Measurements from ENCODE around the gene UBE2D2.
"Not testable (repeated sequence)": the region's sequence is repeated elsewhere in the genome, so short reads cannot be mapped to it uniquely, and the experiment has no call there.

The UBE2D2 gene

DNA sequence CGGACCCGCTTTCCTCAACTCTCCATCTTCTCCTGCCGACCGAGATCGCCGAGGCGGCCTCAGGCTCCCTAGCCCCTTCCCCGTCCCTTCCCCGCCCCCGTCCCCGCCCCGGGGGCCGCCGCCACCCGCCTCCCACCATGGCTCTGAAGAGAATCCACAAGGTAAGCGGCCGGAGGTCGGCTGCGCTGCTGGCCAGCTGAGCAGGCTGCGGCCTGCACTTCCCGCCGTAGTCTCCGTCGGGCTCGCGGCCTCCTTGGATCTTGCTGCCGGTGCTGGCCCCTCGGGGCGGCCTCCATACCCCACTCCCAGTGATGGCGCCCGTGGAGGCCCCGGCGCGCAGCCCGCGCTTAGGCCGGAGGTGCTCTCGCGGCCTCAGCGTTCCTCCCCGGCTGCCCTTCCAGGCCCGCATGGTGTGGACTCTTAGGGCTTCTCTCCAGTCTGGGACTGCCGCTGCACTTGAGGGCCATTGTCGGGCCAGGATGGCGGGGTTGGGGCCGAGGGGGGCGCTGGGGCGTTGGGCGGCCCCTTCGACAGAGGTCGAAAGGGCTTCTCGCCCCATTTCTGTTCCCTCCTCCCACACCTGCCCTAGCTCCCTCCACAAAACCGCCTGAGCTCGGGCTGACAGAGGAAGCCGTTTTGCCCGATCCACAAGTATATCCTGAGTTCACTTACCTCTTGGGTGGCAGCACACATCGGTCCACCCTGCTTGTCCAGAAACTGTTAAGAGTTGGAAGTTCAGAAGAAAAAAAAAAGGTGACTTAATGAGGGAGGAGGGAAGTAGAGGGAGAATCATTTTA, 714 bp downstream of the UBE2D2 start:
- Mint-ChIP-seq H3K36me3 (ENCODE audit: low read depth) (peaks cover 33% of the 10 kb centered on the region), H3K27ac (peak overlapping the region; percentile 96), H3K4me3 (peak overlapping the region; percentile 99), H3K27me3 (ENCODE audit: low read depth) (no peaks in the 10 kb centered on the region), H3K9me3 (no peaks in the 10 kb centered on the region), H3K4me1 (ENCODE audit: low read depth) (peaks cover 26% of the 10 kb centered on the region)
- DNase-seq (ENCODE audit: low spot score): peak; percentile 51

DNA sequence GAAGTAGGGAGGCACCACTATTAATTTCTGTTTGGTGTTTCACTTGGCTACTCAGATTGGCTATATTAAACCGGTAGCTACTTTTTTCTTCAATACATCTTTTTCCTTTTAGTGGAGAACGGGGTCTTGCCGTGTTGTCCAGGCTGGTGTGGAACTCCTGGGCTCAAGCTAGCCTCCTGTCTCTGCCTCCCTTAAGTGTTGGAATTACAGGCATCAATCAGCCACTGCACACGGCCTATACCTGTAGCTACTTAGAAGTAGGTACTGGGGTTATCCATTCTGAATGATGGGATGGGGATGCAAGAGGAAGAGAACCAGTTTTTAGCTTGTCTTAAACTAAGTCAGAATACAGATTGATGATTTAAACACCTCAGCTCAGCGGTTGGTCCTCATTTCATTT, 1.7 kb downstream of the UBE2D2 start:
- Mint-ChIP-seq H3K9me3 (no peaks in the 10 kb centered on the region), H3K4me3 (peak overlapping the region; percentile 99), H3K27me3 (ENCODE audit: low read depth) (no peaks in the 10 kb centered on the region), H3K36me3 (ENCODE audit: low read depth) (peaks cover 37% of the 10 kb centered on the region), H3K27ac (peak overlapping the region; percentile 96), H3K4me1 (ENCODE audit: low read depth) (peaks cover 30% of the 10 kb centered on the region)
- no peak for DNase-seq (ENCODE audit: low spot score)

DNA sequence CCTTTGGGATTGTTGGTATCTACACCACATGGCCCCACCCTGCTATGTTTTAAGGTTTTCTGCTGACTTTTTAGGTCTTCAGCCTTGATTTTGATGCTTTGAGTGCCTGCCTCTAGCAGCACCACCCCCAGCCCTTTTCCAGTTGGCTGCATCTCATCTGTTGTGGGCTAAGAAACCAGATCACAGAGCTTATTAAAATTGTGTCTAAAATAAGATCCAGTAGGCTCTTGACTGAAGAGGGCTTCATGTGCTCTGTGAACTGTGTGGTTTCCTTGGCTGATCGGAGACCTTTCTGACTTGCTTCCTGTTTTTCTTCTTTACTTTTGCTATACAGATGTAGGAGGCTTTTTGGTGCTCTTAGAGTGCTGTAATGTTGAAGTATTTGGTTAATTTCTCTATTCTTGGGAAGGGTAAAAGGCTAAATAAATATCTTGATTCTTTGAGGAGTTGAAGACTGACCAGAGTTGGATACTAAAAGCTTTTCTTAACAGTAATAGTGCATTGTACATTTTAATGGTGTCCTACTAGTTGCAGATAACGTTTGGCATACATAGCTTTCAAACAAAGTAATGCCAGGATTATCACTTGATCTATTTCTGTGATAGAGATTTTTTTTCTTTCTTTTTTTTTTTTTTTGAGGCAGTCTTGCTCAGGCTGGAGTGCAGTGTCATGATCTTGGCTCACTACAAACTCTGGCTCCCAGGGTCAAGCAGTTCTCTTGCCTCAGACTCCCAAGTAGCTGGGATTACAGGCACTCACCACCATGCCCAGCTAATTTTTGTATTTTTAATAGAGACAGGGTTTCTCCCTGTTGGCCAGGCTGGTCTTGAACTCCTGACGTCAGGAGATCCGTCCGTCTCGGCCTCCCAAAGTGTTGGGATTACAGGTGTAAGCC, 4.5 kb downstream of the UBE2D2 start:
- Mint-ChIP-seq H3K27me3 (ENCODE audit: low read depth) (no peaks in the 10 kb centered on the region), H3K4me3 (peak overlapping the region; percentile 99), H3K27ac (peak overlapping the region; percentile 88), H3K9me3 (no peaks in the 10 kb centered on the region), H3K4me1 (ENCODE audit: low read depth) (peaks cover 36% of the 10 kb centered on the region), H3K36me3 (ENCODE audit: low read depth) (peaks cover 52% of the 10 kb centered on the region)
- peak; percentile 22 for DNase-seq (ENCODE audit: low spot score)

DNA sequence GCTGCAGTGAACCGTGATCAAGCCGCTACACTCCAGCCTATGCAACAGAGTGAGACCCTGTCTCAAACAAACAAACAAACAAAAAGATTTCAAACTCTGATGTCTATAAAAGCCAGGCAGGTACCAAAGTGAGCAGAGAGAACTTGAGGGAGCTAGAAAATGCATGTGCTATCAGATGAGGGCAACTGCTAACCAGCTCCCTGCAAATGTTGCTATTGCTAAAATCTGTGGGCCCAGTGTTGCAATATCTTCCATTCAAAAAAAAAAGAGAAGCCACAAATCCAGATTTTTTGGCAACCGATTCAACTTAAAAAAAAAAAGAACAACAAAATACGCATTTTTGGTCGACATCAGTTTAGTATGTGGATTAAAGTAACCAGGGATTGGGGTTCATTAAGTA, 5.5 kb downstream of the UBE2D2 start:
- no peak for DNase-seq (ENCODE audit: low spot score)
- Mint-ChIP-seq H3K4me3 (peak overlapping the region; percentile 99), H3K27me3 (ENCODE audit: low read depth) (no peaks in the 10 kb centered on the region), H3K27ac (peak overlapping the region; percentile 62), H3K4me1 (ENCODE audit: low read depth) (peaks cover 36% of the 10 kb centered on the region), H3K9me3 (no peaks in the 10 kb centered on the region), H3K36me3 (ENCODE audit: low read depth) (peaks cover 55% of the 10 kb centered on the region)

DNA sequence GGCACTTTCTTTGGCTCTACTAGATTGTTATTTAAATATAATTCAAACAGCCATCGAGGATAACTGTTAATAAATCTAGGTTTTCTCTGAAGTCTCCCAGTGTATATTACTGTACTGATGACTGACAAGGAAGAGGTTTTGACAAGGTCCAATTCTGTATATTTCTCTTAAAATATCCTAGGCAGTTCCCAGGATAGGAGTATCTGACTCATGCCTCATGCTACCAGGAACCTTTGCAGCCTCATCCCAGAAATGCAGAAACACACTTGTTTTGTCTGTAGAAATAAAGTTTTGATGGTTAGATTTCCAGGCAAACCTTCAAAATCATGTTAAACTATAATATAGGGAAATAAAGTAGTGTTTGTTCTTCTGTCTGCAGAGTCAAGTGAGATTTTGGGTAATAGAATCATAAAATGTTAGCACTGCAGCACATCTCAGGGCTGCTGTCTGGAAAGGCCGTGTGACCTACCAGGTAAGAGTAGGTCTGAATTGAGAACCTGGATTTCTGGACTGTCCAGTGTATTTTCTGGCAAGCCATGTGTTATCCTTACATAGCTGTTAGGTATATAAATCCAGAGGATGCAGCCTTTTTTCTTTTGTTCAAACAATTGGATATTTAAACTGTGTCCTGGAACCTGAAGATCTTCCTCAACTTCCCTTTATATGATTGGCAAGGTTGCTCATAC, 8.3 kb downstream of the UBE2D2 start:
- no peaks in the 10 kb centered on the region for H3K9me3 Mint-ChIP-seq
- H3K36me3 Mint-ChIP-seq (ENCODE audit: low read depth): peaks cover 50% of the 10 kb centered on the region
- peak overlapping the region; percentile 60 for H3K27ac Mint-ChIP-seq
- no peak for DNase-seq (ENCODE audit: low spot score)
- no peaks in the 10 kb centered on the region for H3K27me3 Mint-ChIP-seq (ENCODE audit: low read depth)
- no peak overlapping the region for H3K4me3 Mint-ChIP-seq
- peaks cover 38% of the 10 kb centered on the region for H3K4me1 Mint-ChIP-seq (ENCODE audit: low read depth)

DNA sequence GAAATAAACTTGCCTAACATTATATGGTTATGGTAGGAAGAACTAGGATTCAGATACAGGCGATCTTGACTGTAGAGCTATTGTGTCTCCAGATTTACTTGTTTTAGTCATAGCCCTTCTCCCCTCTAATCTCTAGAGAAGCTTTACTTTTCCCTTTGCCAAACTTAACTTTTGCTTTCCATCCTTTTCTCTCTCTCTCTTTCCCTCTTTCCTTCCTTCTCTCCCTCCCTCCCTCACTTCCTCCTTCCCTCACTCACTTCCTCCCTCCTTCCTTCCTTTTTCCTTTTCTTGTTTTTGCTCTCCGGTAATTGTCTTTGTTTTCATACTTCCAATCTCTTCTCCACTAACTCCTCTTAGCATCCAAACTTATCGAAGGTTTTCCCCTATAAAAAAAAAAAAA, 10.4 kb downstream of the UBE2D2 start:
- Mint-ChIP-seq H3K9me3 (no peaks in the 10 kb centered on the region), H3K4me1 (ENCODE audit: low read depth) (peaks cover 44% of the 10 kb centered on the region), H3K4me3 (no peak overlapping the region), H3K27me3 (ENCODE audit: low read depth) (no peaks in the 10 kb centered on the region), H3K36me3 (ENCODE audit: low read depth) (peaks cover 39% of the 10 kb centered on the region), H3K27ac (peak overlapping the region; percentile 12)
- no peak for DNase-seq (ENCODE audit: low spot score)

DNA sequence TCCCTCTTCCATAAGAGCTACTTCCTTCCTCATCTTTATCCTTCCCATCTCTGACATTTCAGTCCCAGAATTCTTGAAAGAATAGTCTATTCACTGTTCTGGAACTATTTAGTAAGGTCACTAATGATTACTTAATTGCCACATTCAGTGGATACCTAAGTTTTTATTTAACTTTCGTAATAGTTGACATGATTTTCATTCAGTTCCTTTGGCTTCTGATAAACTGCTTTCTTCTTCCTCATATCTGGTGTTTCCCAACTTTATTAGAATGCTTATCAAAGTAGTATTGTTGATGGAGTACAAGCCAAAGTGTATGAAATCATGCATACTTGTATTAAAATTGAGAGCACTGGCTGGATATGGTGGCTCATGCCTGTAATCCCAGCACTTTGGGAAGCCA, 10.8 kb downstream of the UBE2D2 start:
- Mint-ChIP-seq H3K4me1 (ENCODE audit: low read depth) (peaks cover 46% of the 10 kb centered on the region), H3K27me3 (ENCODE audit: low read depth) (no peaks in the 10 kb centered on the region), H3K36me3 (ENCODE audit: low read depth) (peaks cover 40% of the 10 kb centered on the region), H3K9me3 (no peaks in the 10 kb centered on the region), H3K27ac (no peak overlapping the region), H3K4me3 (no peak overlapping the region)
- DNase-seq (ENCODE audit: low spot score): no peak

DNA sequence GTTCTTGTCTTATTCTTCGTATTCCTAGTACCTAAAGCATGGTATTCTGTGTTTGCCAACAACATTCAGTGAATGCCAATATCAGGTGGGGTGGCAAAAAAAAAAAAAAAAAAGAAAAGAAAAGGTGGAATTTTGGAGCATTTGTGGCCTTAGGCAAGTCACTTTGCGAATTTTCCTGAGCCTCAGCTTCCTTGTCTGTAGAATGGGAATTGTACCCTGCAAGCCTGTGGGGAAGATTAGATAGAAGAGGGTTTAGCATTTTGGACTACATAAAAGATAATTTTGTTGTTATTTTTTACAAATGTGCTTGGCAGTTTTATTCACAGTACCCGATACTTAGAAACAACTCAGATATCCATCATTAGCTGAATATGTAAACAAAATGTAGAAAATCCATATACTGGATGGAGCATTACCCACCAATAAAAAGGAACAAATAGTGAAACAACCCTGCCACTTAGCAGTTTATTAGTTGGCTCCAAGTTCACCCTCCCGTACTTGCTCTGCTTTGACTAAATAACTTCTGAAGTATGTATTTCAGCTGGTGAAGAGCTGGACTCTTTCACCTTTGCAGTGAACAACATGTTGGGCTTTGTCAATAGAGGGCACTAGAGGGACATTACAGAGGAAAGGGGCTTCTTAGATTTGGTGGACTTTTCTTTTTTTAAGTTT, 13.6 kb downstream of the UBE2D2 start:
- no peak for DNase-seq (ENCODE audit: low spot score)
- peaks cover 32% of the 10 kb centered on the region for H3K36me3 Mint-ChIP-seq (ENCODE audit: low read depth)
- peaks cover 49% of the 10 kb centered on the region for H3K4me1 Mint-ChIP-seq (ENCODE audit: low read depth)
- H3K9me3 Mint-ChIP-seq: no peaks in the 10 kb centered on the region
- H3K27me3 Mint-ChIP-seq (ENCODE audit: low read depth): no peaks in the 10 kb centered on the region
- peak overlapping the region; percentile 63 for H3K27ac Mint-ChIP-seq
- peak overlapping the region; percentile 28 for H3K4me3 Mint-ChIP-seq

DNA sequence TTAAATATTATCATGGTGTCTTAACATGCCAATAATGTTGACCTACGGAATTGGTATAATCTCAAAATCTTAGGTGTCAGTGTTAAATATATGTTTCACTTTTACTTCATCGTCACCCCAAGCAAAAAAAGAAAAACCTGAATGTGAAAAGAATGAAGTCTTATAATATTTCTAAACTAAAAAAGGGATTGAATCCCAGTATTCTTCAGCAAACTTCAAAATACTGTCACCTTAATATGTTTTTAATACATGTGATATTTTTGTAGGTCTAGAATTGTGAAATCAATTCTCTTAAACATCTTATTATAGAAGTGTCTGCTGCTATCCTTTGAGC, 14.1 kb downstream of the UBE2D2 start:
- Mint-ChIP-seq H3K27ac (peak overlapping the region; percentile 89), H3K4me1 (ENCODE audit: low read depth) (peaks cover 46% of the 10 kb centered on the region), H3K9me3 (no peaks in the 10 kb centered on the region), H3K27me3 (ENCODE audit: low read depth) (no peaks in the 10 kb centered on the region), H3K36me3 (ENCODE audit: low read depth) (peaks cover 27% of the 10 kb centered on the region), H3K4me3 (peak overlapping the region; percentile 70)
- no peak for DNase-seq (ENCODE audit: low spot score)

DNA sequence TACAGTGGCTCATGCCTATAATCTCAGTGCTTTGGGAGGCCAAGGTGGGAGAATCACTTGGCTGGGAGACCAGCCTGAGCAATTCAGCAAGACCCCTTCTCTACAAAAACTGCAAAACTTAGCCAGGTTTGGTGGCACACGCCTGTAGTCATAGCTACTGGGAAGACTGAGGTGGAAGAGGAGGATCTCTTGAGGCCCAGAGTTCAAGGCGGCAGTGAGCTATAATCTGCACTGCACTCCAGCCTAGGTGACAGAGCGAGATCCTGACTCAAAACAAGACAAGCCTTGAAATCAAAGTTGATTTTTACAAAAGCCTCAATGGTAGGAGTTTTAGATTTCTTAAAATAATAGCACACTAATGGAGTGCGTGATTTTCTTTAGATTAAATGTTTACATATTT, 14.6 kb downstream of the UBE2D2 start:
- Mint-ChIP-seq H3K4me3 (peak overlapping the region; percentile 70), H3K27ac (peak overlapping the region; percentile 89), H3K36me3 (ENCODE audit: low read depth) (peaks cover 27% of the 10 kb centered on the region), H3K27me3 (ENCODE audit: low read depth) (no peaks in the 10 kb centered on the region), H3K4me1 (ENCODE audit: low read depth) (peaks cover 47% of the 10 kb centered on the region), H3K9me3 (no peaks in the 10 kb centered on the region)
- peak; percentile 30 for DNase-seq (ENCODE audit: low spot score)

DNA sequence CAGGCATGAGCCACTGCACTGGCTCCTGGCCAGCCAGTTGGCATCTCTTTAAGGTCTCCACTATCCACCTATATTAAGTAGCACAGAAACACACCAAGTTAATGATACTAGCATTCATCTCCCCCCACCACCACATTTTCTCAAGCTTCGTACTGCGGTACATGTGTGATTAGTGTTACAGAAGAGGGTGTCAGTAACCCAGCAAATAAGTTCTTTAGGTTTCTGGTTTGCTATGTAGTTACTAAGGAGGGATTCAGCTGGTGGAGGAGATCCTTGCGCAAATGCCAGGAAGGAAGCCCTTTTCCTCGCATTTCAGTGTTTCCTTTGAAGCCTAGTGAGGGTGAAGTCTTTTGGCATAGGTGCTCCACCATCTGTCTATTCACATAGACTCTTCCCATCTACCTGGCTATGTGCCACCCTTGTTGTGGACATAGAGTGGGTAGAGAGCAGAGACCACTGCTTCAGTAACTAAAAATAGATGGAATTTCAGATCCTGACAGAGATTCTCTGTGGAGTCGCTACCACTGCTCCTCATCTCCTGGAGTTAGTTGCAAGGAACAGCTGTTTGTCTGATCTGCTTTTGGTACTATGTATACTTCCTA, 16.7 kb downstream of the UBE2D2 start:
- no peak for DNase-seq (ENCODE audit: low spot score)
- Mint-ChIP-seq H3K27me3 (ENCODE audit: low read depth) (no peaks in the 10 kb centered on the region), H3K27ac (peak overlapping the region; percentile 86), H3K9me3 (no peaks in the 10 kb centered on the region), H3K36me3 (ENCODE audit: low read depth) (peaks cover 25% of the 10 kb centered on the region), H3K4me1 (ENCODE audit: low read depth) (peaks cover 41% of the 10 kb centered on the region), H3K4me3 (peak overlapping the region; percentile 48)

DNA sequence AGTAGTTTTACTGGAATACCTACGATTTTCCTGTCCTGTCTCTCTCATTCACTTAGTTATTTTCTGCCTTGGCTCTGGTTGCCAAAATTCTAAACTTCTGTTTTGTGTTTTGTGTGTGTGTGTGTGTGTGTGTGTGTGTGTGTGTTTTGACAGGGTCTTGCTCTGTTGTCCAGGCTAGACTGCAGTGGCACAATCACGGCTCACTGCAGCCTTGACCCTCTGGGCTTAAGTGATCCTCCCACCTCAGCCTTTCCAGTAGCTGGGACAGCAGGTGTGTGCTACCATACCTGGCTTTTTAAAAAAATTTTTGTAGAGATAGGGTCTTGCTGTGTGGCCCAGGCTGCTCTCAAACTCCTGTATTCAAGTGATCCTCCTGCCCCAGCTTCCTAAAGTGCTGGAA, 17.2 kb downstream of the UBE2D2 start:
- Mint-ChIP-seq H3K4me3 (peak overlapping the region; percentile 48), H3K4me1 (ENCODE audit: low read depth) (peaks cover 41% of the 10 kb centered on the region), H3K27me3 (ENCODE audit: low read depth) (no peaks in the 10 kb centered on the region), H3K36me3 (ENCODE audit: low read depth) (peaks cover 25% of the 10 kb centered on the region), H3K27ac (peak overlapping the region; percentile 86), H3K9me3 (no peaks in the 10 kb centered on the region)
- DNase-seq (ENCODE audit: low spot score): no peak

DNA sequence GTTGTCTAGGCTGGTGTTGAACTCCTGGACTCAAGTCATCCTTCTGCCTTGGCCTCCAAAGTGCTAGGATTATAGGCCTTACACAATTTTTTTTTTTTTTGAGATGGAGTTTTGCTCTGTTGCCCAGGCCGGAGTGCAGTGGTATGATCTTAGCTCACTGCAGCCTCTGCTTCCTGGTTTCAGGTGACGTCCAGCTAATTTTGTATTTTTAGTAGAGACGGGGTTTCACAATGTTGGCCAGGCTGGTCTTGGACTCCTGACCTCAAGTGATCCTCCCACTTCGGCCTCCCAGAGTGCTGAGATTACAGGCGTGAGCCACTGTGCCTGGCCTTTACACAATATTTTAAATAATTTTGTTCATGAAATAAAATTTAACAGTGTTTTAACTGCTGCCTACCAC, 21.0 kb downstream of the UBE2D2 start:
- Mint-ChIP-seq H3K4me1 (ENCODE audit: low read depth) (peaks cover 28% of the 10 kb centered on the region), H3K36me3 (ENCODE audit: low read depth) (peaks cover 23% of the 10 kb centered on the region)
- H3K27ac Mint-ChIP-seq; DNase-seq (ENCODE audit: low spot score); H3K27me3 Mint-ChIP-seq (ENCODE audit: low read depth); H3K4me3 Mint-ChIP-seq; H3K9me3 Mint-ChIP-seq: not testable (repeated sequence)
